Activated naive CD4-positive, alpha-beta T cell treated with anti-CD3 and anti-CD28 coated beads for 36 hours (primary cell): ENCODE results near the gene ANKRD9. TPM values are rescaled to one million over a fixed set of nuclear protein-coding genes. Genes with fewer than 3 reads are reported as not detected.
"Not testable (repeated sequence)": the region's sequence is repeated elsewhere in the genome, so short reads cannot be mapped to it uniquely, and the experiment has no call there.

Experiments used
- CTCF ChIA-PET: fragments of 350-600 bp; sonication (Branson Sonifier 250); formaldehyde crosslinking; loops from one replicate; lab custom pipeline; 2021; ENCODE audit warnings: antibody characterized with exemption; lab: Charles Lee
- DNase-seq: peaks from one replicate; pipeline ENCODE4 v3.0.0-alpha.2; 2020
- H3K27ac Mint-ChIP-seq: one replicate; pipeline ENCODE4 v1.8.0; 2021; ENCODE audit warnings: mild to moderate bottlenecking, mixed read lengths
- H3K27me3 Mint-ChIP-seq: one replicate; pipeline ENCODE4 v1.8.0; 2021; ENCODE audit warnings: low read depth, mixed read lengths
- H3K36me3 Mint-ChIP-seq: one replicate; pipeline ENCODE4 v1.8.0; 2021; ENCODE audit warnings: low read depth, mixed read lengths
- H3K4me1 Mint-ChIP-seq: one replicate; pipeline ENCODE4 v1.8.0; 2021; ENCODE audit warnings: low read depth, mixed read lengths
- H3K4me3 Mint-ChIP-seq: one replicate; pipeline ENCODE4 v1.8.0; 2021; ENCODE audit warnings: mild to moderate bottlenecking, moderate library complexity, mixed read lengths
- H3K9me3 Mint-ChIP-seq: one replicate; pipeline ENCODE4 v1.8.0; 2021; ENCODE audit warnings: mixed read lengths
- intact Hi-C: fragments of 100-400 bp; cut with micrococcal nuclease; formaldehyde crosslinking; loops from one replicate; pipeline ENCODE4 v1.15.1; 2023
- total RNA-seq, 2 experiments: library from RNA; stranded (reverse); gene quantifications; one replicate each; pipeline ENCODE4 v1.2.3, GENCODE V29; 2021

ANKRD9 gene
- total RNA-seq, 2 experiments from 2014 or later, result 11.5 to 13.3 TPM

DNA sequence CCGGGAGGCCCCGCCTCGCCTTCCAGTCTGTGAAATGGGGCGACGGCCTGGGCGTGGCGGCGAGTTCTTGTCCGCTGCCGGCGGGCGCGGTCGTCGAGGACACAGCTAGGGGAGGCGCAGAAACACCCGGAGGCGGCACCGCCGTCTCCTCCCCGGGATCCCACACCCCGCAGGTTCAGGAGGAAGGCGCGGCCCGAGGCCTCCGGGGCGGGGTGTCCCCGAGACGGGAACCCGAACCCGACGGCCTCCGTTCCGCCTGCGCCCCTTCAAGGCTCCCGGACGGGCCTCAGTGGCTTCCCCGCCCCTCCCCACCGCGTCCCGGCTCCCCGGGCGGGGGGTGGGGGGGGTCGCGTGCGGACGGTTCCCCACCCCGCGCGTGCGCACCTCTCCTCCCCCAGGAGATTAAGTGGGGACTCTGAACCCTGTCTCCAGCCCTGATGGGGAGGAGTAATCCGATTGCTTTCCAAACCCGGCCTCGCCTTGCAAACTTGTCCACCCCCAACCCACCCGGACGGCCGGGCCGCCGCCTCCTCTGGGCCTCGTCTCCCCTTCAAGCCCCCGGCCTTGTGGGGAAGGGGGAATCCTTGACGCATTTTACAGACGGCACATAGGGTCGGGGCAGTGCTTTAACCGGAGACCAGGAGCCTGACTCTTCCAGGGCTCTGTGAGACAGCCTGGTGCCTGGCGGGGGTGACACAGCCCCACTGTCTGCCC, 35.3 kb upstream of the ANKRD9 start:
- Mint-ChIP-seq H3K27me3 (peaks cover 30% of the 10 kb centered on the region), H3K9me3 (no peaks in the 10 kb centered on the region), H3K4me3 (peak overlapping the region; percentile 42), H3K4me1 (peaks cover 3% of the 10 kb centered on the region), H3K36me3 (no peaks in the 10 kb centered on the region), H3K27ac (no peak overlapping the region)
- intact Hi-C loops, result no loop called here
- CTCF ChIA-PET, result no interaction called here
- peak; percentile 21 for DNase-seq

DNA sequence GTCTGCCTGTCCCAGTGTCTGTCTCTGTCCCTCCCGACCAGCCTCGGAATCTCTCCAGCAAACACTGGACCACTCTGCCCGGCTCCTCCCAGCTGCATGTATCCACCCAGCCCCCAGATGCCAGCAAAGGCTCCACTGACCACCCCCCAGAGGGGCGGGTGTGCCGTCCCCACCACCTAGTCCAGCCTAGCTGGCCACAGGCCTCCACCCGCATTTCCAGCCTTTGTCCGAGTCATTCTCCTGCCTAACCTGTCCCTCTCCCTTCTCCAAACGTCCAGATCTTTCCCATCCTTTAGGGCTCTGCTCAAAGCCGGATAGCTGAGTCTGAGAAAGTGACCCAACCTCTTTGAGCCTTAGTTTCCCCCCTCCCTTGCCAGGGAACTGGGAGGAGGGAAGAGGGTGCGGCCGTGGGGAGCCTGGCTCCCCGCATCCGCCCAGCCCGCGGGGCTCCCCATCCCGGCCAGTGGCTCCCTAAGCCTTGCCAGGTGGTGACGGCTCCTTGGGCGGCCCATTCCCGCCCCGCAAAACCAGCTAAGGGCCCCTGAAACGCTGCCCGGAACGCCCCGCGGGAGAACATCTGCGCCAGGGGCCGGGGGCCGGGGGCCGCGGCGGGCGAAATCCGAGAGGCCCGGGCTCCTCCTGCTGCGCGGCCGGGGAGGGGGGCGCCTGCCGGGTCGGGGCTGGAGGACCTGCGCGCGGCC, 34.6 kb upstream of the ANKRD9 start:
- no peaks in the 10 kb centered on the region for H3K9me3 Mint-ChIP-seq
- peaks cover 3% of the 10 kb centered on the region for H3K4me1 Mint-ChIP-seq
- no peak for DNase-seq
- peaks cover 30% of the 10 kb centered on the region for H3K27me3 Mint-ChIP-seq
- no peak overlapping the region for H3K4me3 Mint-ChIP-seq
- no peaks in the 10 kb centered on the region for H3K36me3 Mint-ChIP-seq
- intact Hi-C loops, result no loop called here
- CTCF ChIA-PET, result no interaction called here
- no peak overlapping the region for H3K27ac Mint-ChIP-seq

DNA sequence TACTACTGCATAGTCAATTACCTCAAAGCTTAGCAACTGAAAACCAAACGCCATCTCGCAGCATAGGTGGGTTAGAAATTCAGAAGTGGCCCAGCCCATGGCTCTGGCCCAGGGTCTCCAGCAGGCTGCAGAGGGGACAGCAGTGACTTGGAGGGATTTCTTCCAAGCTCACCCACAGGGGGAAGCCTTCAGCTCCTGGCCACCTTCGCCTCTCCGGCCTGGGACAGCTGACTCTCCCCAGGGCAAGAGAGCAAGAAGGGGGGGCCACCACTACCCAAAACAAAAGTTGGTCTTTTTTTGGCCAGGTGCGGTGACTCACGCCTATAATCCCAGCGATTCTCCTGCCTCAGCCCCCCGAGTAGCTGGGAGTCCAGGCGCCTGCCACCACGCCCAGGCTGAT, 32.2 kb upstream of the ANKRD9 start:
- H3K4me1 Mint-ChIP-seq, result peaks cover 3% of the 10 kb centered on the region
- no peak overlapping the region for H3K4me3 Mint-ChIP-seq
- no peaks in the 10 kb centered on the region for H3K9me3 Mint-ChIP-seq
- DNase-seq, result no peak
- no peak overlapping the region for H3K27ac Mint-ChIP-seq
- intact Hi-C loops, result no loop called here
- peaks cover 19% of the 10 kb centered on the region for H3K27me3 Mint-ChIP-seq
- H3K36me3 Mint-ChIP-seq, result no peaks in the 10 kb centered on the region
- CTCF ChIA-PET, result no interaction called here

DNA sequence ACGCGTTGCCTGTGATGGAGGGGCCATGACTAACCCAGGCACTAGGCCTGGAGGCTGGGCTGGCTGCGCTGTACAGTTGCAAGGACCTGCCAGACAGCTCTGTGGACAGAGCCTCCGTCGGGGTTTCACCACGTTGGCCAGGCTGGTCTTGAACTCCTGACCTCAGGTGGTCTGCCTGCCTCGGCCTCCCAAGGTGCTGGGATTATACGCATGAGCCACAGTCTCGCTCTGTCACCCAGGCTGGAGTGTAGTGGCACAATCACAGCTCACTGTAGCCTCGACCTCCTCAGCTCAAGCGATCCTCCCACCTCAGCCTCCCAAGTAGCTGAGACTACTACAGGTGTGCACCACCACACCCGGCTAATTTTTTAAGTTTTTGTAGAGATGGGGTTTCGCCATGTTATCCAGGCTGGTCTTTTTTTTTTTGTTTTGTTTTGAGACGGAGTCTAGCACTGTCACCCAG, 31.5 kb upstream of the ANKRD9 start:
- H3K4me3 Mint-ChIP-seq, H3K36me3 Mint-ChIP-seq, H3K4me1 Mint-ChIP-seq, intact Hi-C loops, H3K9me3 Mint-ChIP-seq, DNase-seq, H3K27ac Mint-ChIP-seq: not testable (repeated sequence)
- CTCF ChIA-PET, result interaction anchor here (1.1 kb wide), 1 partner anchor 564 kb away, joined by 3 read pairs; no protein-coding TSS in a partner anchor
- peaks cover 18% of the 10 kb centered on the region for H3K27me3 Mint-ChIP-seq

DNA sequence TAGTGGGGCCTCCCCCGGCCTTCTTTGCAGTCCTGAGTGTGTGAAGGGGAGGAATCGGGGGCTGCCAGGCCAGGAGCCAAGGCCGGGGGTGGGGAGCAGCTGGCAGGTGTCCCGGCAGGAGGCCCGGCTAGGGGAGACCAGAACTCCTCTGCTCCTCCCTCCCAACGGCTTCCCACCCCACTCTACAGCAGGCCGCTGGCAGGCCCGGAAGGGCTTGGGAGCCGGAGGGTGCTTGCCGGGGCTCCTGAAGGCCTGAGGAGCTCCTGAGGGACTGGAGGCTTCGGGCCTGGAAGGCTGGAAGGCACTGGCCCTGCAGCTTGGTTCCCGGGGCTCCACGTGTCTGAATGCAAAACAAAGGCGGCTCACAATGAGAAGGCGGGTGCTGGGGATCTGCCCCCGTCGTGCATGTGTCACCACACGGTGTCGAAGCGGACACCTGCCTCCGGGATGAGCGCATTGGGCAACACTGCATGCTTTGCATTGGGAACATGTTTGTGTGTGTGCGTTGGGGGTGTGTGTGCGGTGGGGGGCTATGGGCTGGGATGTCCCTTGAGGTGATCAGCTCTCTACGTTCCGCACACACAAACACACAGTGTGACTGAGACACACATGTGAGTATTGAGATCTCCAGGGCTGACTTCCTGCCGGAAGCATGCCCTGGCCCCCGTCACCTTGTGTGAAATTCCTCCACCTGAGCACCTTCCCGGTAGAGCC, 30.9 kb upstream of the ANKRD9 start:
- H3K4me3 Mint-ChIP-seq, result no peak overlapping the region
- H3K27ac Mint-ChIP-seq, result no peak overlapping the region
- no peak for DNase-seq
- peaks cover 12% of the 10 kb centered on the region for H3K27me3 Mint-ChIP-seq
- intact Hi-C loops, result no loop called here
- H3K9me3 Mint-ChIP-seq, result no peaks in the 10 kb centered on the region
- CTCF ChIA-PET, result interaction anchor here (1.1 kb wide), 1 partner anchor 564 kb away, joined by 3 read pairs; no protein-coding TSS in a partner anchor
- H3K4me1 Mint-ChIP-seq, result peaks cover 3% of the 10 kb centered on the region
- H3K36me3 Mint-ChIP-seq, result no peaks in the 10 kb centered on the region

DNA sequence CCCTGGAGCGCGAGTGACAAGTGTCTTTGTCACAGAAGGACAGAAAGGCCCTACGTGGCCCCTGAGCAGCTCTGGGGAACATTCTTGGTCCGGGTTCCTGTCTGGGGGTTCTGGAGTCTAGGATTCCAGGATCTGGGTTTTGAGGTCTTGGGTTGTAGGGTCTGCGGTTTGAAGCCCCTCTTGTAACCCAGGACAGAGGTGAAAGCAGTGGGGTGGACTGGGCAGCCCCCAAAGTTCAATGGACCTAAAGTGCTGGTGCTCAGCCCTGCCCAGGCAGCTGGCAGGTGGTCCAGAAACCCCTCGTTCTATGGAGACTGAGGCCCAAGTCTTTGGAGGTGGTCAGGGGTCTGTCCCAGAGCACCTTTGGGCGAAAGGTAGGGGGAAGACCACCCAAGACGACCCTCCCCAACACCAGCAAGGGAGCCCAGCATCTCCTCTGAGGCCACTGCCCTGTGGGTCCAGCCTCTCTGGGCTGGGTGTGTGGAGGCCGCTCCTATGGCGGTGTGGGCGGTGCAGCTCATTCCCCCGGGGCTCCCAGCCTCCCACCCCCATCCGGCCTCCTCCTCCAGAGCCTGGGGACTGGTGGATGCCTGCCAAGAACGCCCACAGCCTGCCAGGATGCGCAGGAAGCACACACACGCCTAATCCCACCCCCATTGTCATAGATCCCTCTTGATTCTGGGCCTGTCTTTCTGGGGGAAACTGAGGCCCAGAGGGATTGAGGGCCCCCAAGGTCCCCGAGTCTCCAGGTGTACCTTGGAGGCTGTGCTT, 30.2 kb upstream of the ANKRD9 start:
- Mint-ChIP-seq H3K4me1 (peaks cover 2% of the 10 kb centered on the region), H3K27ac (no peak overlapping the region), H3K36me3 (no peaks in the 10 kb centered on the region), H3K9me3 (no peaks in the 10 kb centered on the region), H3K27me3 (peaks cover 7% of the 10 kb centered on the region), H3K4me3 (no peak overlapping the region)
- intact Hi-C loops, result no loop called here
- CTCF ChIA-PET, result interaction anchor here (1.1 kb wide), 1 partner anchor 565 kb away, joined by 3 read pairs; no protein-coding TSS in a partner anchor
- no peak for DNase-seq

DNA sequence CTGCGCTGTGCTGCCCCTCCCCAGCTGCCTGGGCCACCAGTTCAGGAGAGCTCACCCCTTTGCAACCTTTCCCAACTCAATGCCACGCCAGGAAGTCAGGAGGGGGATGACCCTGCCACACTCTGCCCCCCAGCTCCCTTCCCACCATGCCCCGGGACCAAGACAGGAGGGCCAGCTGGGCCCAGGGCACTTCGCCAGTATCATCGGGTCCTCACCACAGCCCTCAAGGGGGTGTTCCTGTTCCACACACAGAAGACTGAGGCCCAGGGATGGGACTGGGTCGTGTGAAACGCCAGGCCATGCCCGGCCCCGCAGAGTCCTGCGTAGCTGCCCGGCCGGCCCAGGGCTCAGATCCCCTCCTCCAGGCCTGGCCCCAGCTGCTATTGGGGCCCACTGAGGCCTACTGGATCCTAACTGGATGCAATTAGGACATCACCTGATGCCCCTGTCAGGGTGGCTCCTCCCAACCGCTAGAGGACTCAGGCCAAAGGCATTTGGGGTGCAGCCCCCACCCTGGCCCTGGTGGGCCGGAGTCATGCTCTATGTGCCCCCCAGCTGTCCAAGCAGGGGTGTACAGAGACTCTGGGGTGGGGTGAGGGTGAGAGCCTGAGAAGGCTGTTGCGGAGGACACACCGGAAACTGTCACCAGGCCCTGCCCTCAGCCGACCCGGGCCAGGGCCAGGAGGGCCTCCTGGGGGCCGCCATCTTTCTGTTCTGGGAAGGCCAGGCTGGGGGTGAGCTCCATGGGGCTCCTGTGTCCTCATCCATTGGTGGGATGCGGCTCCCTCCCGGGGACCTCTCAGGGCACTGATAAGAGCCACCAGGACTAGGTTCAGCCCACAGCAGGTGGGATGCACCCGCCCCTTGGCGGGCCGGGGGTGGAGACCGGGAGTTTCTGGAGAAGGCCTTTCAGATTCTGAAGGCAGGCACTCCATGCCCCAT, 29.3 kb upstream of the ANKRD9 start:
- Mint-ChIP-seq H3K27ac (no peak overlapping the region), H3K36me3 (no peaks in the 10 kb centered on the region), H3K9me3 (no peaks in the 10 kb centered on the region), H3K4me1 (no peaks in the 10 kb centered on the region), H3K27me3 (peaks cover 4% of the 10 kb centered on the region), H3K4me3 (no peak overlapping the region)
- intact Hi-C loops, result no loop called here
- CTCF ChIA-PET, result no interaction called here
- no peak for DNase-seq

DNA sequence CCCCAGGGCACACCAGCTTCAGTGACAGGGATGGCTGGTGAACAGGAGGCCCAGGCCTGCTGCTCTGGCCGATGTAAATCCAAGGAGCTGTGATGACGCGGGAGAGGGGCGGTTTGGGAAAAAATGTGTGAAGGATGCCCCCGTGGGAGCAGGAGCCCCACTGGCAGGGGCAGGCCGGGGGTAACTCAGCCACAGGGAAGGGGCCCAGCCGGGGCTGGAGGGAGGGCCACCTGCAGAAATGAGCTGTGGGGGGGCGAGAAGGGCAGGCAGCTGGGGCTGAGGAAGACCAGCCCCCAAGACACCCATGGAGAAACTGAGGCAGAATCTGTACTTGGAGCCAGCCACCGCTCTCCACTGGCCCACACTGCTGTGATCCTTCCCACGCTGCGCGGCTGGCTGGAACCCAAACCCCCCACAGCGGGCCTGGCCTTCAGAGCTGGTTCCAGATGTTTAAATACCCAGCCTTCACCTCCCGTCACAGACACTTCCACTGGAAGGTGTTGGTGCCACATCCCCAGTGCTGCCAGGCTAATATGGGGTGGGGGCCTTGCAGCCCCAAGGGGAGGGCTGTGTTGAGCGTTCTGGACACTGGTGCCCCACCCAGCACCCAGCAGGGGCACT, 28.5 kb upstream of the ANKRD9 start:
- Mint-ChIP-seq H3K27me3 (peaks cover 3% of the 10 kb centered on the region), H3K27ac (no peak overlapping the region), H3K4me1 (no peaks in the 10 kb centered on the region), H3K9me3 (no peaks in the 10 kb centered on the region), H3K4me3 (no peak overlapping the region), H3K36me3 (no peaks in the 10 kb centered on the region)
- intact Hi-C loops, result no loop called here
- CTCF ChIA-PET, result interaction anchor here (0.7 kb wide), 1 partner anchor 100 kb away, joined by 3 read pairs; no protein-coding TSS in a partner anchor
- DNase-seq, result no peak

DNA sequence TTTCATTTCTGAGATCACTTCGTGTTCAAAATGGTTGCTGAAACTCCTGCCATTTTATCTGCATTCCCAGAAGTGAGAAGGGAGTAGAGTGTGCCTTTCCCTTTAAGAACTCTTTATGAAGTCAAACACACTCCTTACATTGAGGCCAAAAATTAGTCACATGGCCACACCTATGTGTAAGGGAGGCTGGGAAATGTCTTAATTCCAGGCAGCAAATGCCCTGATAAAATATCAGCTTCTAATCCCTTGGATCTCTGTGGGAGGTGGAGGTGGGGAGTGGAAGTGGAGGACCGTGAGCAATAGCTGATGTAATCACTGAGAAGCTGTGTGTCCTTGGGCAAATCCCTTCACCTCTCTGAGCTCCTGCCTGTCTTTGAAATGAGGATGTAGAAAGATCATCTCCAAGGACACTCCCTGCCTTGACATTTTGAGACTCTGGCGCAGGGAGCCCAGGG, 22.7 kb upstream of the ANKRD9 start:
- no peak overlapping the region for H3K4me3 Mint-ChIP-seq
- H3K27ac Mint-ChIP-seq, result no peak overlapping the region
- no peaks in the 10 kb centered on the region for H3K36me3 Mint-ChIP-seq
- intact Hi-C loops, result no loop called here
- CTCF ChIA-PET, result no interaction called here
- DNase-seq, result no peak
- H3K27me3 Mint-ChIP-seq, result no peaks in the 10 kb centered on the region
- no peaks in the 10 kb centered on the region for H3K9me3 Mint-ChIP-seq
- no peaks in the 10 kb centered on the region for H3K4me1 Mint-ChIP-seq

DNA sequence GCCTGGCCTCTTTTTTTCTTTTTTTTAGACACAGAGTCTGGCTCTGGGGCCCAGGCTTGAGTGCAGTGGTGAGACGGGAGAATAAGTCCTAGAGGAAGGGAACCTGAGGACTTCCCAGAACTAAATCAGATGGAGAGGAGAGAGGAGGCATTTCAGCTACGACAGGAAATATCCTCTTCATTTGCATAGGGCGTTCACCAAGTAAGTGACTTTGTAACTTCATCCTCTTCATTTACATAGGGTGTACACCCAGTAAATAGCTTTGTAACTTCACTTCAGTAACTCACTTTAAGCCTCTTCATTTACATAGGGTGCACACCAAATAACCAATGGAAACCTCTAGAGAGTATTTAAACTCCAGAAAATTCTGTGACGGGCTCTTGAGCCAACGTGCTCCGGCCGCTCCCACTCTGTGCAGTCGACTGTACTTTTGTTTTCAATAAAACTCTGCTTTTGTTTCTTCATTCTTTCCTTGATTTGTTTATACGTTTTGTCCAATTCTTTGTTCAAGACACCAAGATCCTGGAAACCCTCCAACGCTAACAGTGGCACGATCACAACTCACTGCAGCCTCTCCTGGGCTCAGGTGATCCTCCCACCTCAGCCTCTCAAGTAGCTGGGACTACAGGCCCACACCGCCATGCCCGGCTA, 21.4 kb upstream of the ANKRD9 start:
- CTCF ChIA-PET, result no interaction called here
- H3K27ac Mint-ChIP-seq, result no peak overlapping the region
- H3K4me3 Mint-ChIP-seq, result no peak overlapping the region

More for the DNA sequence above, 21.4 kb upstream of the ANKRD9 start:
- intact Hi-C loops, result no loop called here
- Mint-ChIP-seq H3K9me3 (no peaks in the 10 kb centered on the region), H3K36me3 (no peaks in the 10 kb centered on the region), H3K4me1 (peaks cover under 1% of the 10 kb centered on the region), H3K27me3 (no peaks in the 10 kb centered on the region)
- no peak for DNase-seq
